GM12891 (cell line): Measurements from ENCODE around the gene LCN1.

ENCODE experiments used
- POLR2A ChIP-seq: IDR thresholded peaks from 2 replicates; pipeline ENCODE4 v1.6.1; 2011; ENCODE audit warnings: low read depth, low read length, control low read depth
- POLR2AphosphoS5 ChIP-seq: IDR thresholded peaks from 2 replicates; pipeline ENCODE4 v1.6.1; 2011; ENCODE audit warnings: low read depth, low read length, control low read depth
- TAF1 ChIP-seq: IDR thresholded peaks from 2 replicates; pipeline ENCODE4 v1.6.1; 2011; ENCODE audit warnings: low read depth, low read length, control low read depth

DNA sequence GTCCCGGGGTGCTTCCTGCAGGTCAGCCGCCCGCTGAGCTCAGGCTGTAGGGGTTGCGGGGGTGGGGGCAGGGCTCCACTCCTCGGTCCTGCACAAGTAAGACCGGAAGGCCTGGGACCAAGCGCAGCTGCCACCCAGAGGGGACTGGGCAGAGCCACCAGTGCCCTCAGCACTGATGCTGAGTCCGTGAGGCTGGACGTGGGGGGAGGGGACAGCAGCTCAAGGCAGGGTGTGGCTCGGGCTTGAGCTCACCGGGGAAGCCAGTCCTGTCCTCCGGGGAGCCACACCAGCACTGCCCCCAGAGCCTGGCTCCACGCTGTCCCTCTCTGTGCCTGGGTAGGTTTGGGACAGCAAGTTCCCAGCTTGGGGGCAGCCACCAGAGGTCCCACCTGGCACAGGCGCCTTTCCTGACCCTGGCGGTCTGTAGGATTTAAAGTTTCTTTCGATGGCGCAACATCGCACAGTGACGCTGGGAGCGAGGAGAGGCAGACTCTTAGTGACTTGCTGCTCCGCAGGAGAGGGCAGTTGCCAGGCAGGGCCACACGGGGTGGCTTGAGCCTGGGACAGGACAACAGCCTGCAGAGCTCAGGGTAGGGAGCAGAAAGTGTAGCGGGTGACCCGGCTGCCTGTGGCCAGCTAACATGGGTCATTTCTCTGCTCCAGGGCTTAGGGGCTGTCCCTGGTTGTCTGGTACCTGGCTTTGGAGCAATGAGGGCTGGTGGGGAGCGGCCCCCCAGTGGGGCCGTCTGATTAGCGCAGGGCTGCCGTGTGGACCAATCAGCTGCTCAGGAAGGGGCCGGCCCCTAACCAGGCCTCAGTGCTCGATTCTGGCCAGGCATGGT lies 5.7 kb downstream of the LCN1 start:
- TF ChIP-seq POLR2A (no peak), POLR2AphosphoS5 (no peak), TAF1 (no peak)
